Fibroblast of mammary gland (primary cell): ENCODE measurements around the gene DPH3.

Experiments used
- DNase-seq: peaks from one replicate; pipeline ENCODE4 v3.0.0-alpha.2; 2010; ENCODE audit warnings: low read depth
- H3K4me3 ChIP-seq: 2 replicates; pipeline ENCODE4 v1.5.1; 2011; ENCODE audit warnings: low read depth, mild to moderate bottlenecking, low read length, moderate library complexity; ENCODE audit not compliant: control insufficient read depth
- CTCF ChIP-seq: conservative IDR thresholded peaks from 2 replicates; pipeline ENCODE4 v1.5.1; 2011; ENCODE audit warnings: low read depth, low read length, inconsistent platforms; ENCODE audit not compliant: control insufficient read depth, insufficient read depth

Gene DPH3

GRCh38 chr3:16229681-16230080 lies 35.1 kb downstream of the DPH3 start:
- no peak for TF ChIP-seq CTCF
- no peak for DNase-seq
- no peak overlapping the region for H3K4me3 ChIP-seq

GRCh38 chr3:16227566-16227965 lies 37.2 kb downstream of the DPH3 start:
- no peak overlapping the region for H3K4me3 ChIP-seq
- no peak for DNase-seq
- TF ChIP-seq CTCF, result no peak

- no peak for TF ChIP-seq CTCF
- no peak overlapping the region for H3K4me3 ChIP-seq
- DNase-seq, result no peak
Observed at GRCh38 chr3:16224325-16224724, 40.4 kb downstream of the DPH3 start.

- H3K4me3 ChIP-seq, result no peak overlapping the region
- DNase-seq, result no peak
- TF ChIP-seq CTCF, result no peak
Observed at GRCh38 chr3:16222547-16222946, 42.2 kb downstream of the DPH3 start.

- TF ChIP-seq CTCF, result no peak
- no peak overlapping the region for H3K4me3 ChIP-seq
- no peak for DNase-seq
Observed at GRCh38 chr3:16221990-16222389, 42.8 kb downstream of the DPH3 start.

GRCh38 chr3:16219777-16220176 lies 45.0 kb downstream of the DPH3 start:
- no peak for DNase-seq
- H3K4me3 ChIP-seq, result no peak overlapping the region
- no peak for TF ChIP-seq CTCF

- DNase-seq, result no peak
- H3K4me3 ChIP-seq, result no peak overlapping the region
- no peak for TF ChIP-seq CTCF
Observed at GRCh38 chr3:16216373-16216935, 48.3 kb downstream of the DPH3 start.
